Measurements from ENCODE around the gene CDK16. TPM values are rescaled to one million over a fixed set of nuclear protein-coding genes. Genes with fewer than 3 reads are reported as not detected.

CDK16 gene
- total and polyA plus RNA-seq, 2 of the 13 experiments (the other 11 are each of a cell fraction or from before 2014, with no cell fraction given) = 64.5 to 225 TPM

GRCh38 chrX:47217852-47218279 is 615 bp upstream of the CDK16 start (continued):
- TF ChIP-seq TRAFD1 (CRISPR knock-in tag; IDR thresholded peaks at IDR 0.05; ENCODE audit: borderline replicate concordance) (no peak), ZNF431 (CRISPR knock-in tag; IDR thresholded peaks at IDR 0.05; ENCODE audit: borderline replicate concordance, low read depth) (no peak), ZNF580 (CRISPR knock-in tag; IDR thresholded peaks at IDR 0.05; ENCODE audit: borderline replicate concordance, low read depth) (no peak), HDAC1 (CRISPR knock-in tag; IDR thresholded peaks at IDR 0.05) (no peak), ZNF17 (CRISPR knock-in tag; IDR thresholded peaks at IDR 0.05) (no peak), KDM3A (CRISPR knock-in tag; IDR thresholded peaks at IDR 0.05; ENCODE audit: low read depth) (no peak), ZBTB8A (CRISPR knock-in tag; IDR thresholded peaks at IDR 0.05; ENCODE audit: borderline replicate concordance, low read depth) (no peak), PRDM15 (CRISPR knock-in tag; IDR thresholded peaks at IDR 0.05) (no peak), TBP (CRISPR knock-in tag; IDR thresholded peaks at IDR 0.05) (no peak), ARID5B (CRISPR knock-in tag; IDR thresholded peaks at IDR 0.05) (no peak), MEF2D (CRISPR knock-in tag; IDR thresholded peaks at IDR 0.05) (no peak), SP4 (CRISPR knock-in tag; IDR thresholded peaks at IDR 0.05) (peak; percentile 78), SP5 (CRISPR knock-in tag; IDR thresholded peaks at IDR 0.05; ENCODE audit: borderline replicate concordance, low read depth) (0 out of 2 replicates have a peak, but pooled peaks have one; percentile 35), MTERF4 (CRISPR knock-in tag; IDR thresholded peaks at IDR 0.05) (no peak), GTF3A (CRISPR knock-in tag; conservative IDR thresholded peaks at IDR 0.05) (no peak)

All from HepG2 (cell line).